Measurements from ENCODE around the gene TCOF1.

Gene TCOF1

GRCh38 chr5:150446583-150446982, 89.1 kb downstream of the TCOF1 start:
- Histone ChIP-seq H4K20me1 (ENCODE audit: insufficient read depth, low read length) (peaks cover 39% of the 10 kb centered on the region), H3K4me2 (ENCODE audit: low read length) (no peak overlapping the region), H3K4me1 (ENCODE audit: low read length) (peaks cover 12% of the 10 kb centered on the region), H3K27ac (ENCODE audit: low read length) (no peak overlapping the region), H3K36me3 (replicated peaks; ENCODE audit: low read depth, low read length) (peaks cover 53% of the 10 kb centered on the region), H2AFZ (ENCODE audit: low read depth, low read length) (no peak overlapping the region), H3K9ac (ENCODE audit: low read length) (no peak overlapping the region), H3K79me2 (ENCODE audit: low read length) (peaks cover 34% of the 10 kb centered on the region), H3K27me3 (ENCODE audit: low read depth, low read length) (no peaks in the 10 kb centered on the region), H3K9me3 (ENCODE audit: insufficient read depth, low read length) (no peaks in the 10 kb centered on the region), H3K4me3 (ENCODE audit: low read length) (no peak overlapping the region)
- TF ChIP-seq, protein P1, sequence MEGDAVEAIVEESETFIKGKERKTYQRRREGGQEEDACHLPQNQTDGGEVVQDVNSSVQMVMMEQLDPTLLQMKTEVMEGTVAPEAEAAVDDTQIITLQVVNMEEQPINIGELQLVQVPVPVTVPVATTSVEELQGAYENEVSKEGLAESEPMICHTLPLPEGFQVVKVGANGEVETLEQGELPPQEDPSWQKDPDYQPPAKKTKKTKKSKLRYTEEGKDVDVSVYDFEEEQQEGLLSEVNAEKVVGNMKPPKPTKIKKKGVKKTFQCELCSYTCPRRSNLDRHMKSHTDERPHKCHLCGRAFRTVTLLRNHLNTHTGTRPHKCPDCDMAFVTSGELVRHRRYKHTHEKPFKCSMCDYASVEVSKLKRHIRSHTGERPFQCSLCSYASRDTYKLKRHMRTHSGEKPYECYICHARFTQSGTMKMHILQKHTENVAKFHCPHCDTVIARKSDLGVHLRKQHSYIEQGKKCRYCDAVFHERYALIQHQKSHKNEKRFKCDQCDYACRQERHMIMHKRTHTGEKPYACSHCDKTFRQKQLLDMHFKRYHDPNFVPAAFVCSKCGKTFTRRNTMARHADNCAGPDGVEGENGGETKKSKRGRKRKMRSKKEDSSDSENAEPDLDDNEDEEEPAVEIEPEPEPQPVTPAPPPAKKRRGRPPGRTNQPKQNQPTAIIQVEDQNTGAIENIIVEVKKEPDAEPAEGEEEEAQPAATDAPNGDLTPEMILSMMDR (IDR thresholded peaks at IDR 0.05; ENCODE audit: low read depth, low read length): no peak
- no peak for TF ChIP-seq EZH2phosphoT487 (IDR thresholded peaks at IDR 0.05; ENCODE audit: low read depth)

GRCh38 chr5:150447188-150447587, 89.7 kb downstream of the TCOF1 start:
- Histone ChIP-seq H3K4me2 (ENCODE audit: low read length) (no peak overlapping the region), H3K27me3 (ENCODE audit: low read depth, low read length) (no peaks in the 10 kb centered on the region), H3K27ac (ENCODE audit: low read length) (no peak overlapping the region), H3K9me3 (ENCODE audit: insufficient read depth, low read length) (no peaks in the 10 kb centered on the region), H3K4me3 (ENCODE audit: low read length) (no peak overlapping the region), H3K4me1 (ENCODE audit: low read length) (peaks cover 12% of the 10 kb centered on the region), H3K79me2 (ENCODE audit: low read length) (peaks cover 34% of the 10 kb centered on the region), H4K20me1 (ENCODE audit: insufficient read depth, low read length) (peaks cover 39% of the 10 kb centered on the region), H2AFZ (ENCODE audit: low read depth, low read length) (no peak overlapping the region), H3K36me3 (replicated peaks; ENCODE audit: low read depth, low read length) (peaks cover 53% of the 10 kb centered on the region), H3K9ac (ENCODE audit: low read length) (no peak overlapping the region)
- TF ChIP-seq EZH2phosphoT487 (IDR thresholded peaks at IDR 0.05; ENCODE audit: low read depth): no peak
- TF ChIP-seq, protein P1 (IDR thresholded peaks at IDR 0.05; ENCODE audit: low read depth, low read length): no peak

DNA sequence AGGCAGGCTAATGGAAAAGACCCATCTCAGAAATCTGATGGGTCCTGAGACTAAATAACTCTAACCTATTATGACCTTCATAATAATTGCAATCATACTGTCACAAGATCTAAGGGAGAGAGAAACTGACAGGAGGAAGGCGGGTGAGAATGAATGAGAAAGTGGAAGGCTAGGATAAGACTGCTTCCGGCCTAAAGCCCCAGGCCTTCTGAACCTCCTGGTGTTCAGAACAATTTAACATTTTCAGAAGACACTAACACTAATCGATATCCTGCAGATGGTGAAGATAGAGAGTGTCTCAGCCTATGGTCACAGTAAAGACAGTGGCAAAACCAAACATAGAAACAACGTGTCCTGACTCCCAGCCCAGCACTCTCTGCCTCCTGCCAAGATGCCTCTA, 90.8 kb downstream of the TCOF1 start:
- no peak overlapping the region for H2AFZ ChIP-seq (ENCODE audit: low read depth, low read length)
- no peak for TF ChIP-seq EZH2phosphoT487 (IDR thresholded peaks at IDR 0.05; ENCODE audit: low read depth)
- TF ChIP-seq, protein P1 (IDR thresholded peaks at IDR 0.05; ENCODE audit: low read depth, low read length): no peak
- H3K27ac ChIP-seq (ENCODE audit: low read length): peak overlapping the region; percentile 86
- H3K27me3 ChIP-seq (ENCODE audit: low read depth, low read length): no peaks in the 10 kb centered on the region
- peaks cover 34% of the 10 kb centered on the region for H3K79me2 ChIP-seq (ENCODE audit: low read length)
- H3K9me3 ChIP-seq (ENCODE audit: insufficient read depth, low read length): no peaks in the 10 kb centered on the region
- H3K4me3 ChIP-seq (ENCODE audit: low read length): peak overlapping the region; percentile 94
- H3K36me3 ChIP-seq (replicated peaks; ENCODE audit: low read depth, low read length): peaks cover 53% of the 10 kb centered on the region
- peaks cover 12% of the 10 kb centered on the region for H3K4me1 ChIP-seq (ENCODE audit: low read length)
- H4K20me1 ChIP-seq (ENCODE audit: insufficient read depth, low read length): peaks cover 39% of the 10 kb centered on the region
- peak overlapping the region; percentile 92 for H3K9ac ChIP-seq (ENCODE audit: low read length)
- peak overlapping the region; percentile 98 for H3K4me2 ChIP-seq (ENCODE audit: low read length)

DNA sequence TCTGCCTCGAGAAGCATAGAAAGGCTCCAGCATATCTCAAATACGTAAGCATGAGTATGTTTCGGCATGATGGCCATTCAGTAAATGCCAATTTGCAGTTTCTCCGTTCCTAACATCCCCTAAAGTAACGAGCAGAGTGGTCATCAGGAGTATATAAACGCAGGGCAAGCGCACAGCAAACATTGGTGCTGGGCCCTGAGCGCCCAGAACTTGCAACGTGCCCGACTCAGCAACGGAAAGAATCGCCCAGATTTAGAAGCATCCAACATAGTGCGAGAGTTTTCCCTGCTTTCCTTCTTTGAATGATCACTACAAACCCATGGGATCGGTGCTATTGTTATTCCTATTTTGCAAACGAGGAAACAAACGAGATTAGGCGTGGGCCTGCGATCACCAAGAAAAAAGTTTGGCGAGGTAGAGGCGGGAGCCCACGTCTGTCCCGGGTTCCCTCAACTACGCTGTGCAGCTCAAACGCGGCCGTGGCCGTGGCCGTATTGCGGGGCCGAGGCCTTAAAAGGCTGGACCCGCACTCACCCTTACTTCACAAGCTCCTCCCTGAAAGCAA, 91.5 kb downstream of the TCOF1 start:
- peaks cover 46% of the 10 kb centered on the region for H3K36me3 ChIP-seq (replicated peaks; ENCODE audit: low read depth, low read length)
- H3K79me2 ChIP-seq (ENCODE audit: low read length): peaks cover 34% of the 10 kb centered on the region
- H2AFZ ChIP-seq (ENCODE audit: low read depth, low read length): no peak overlapping the region
- no peak for TF ChIP-seq EZH2phosphoT487 (IDR thresholded peaks at IDR 0.05; ENCODE audit: low read depth)
- TF ChIP-seq, protein P1 (IDR thresholded peaks at IDR 0.05; ENCODE audit: low read depth, low read length): no peak
- H3K27ac ChIP-seq (ENCODE audit: low read length): peak overlapping the region; percentile 86
- peaks cover 39% of the 10 kb centered on the region for H4K20me1 ChIP-seq (ENCODE audit: insufficient read depth, low read length)
- peak overlapping the region; percentile 94 for H3K4me3 ChIP-seq (ENCODE audit: low read length)
- no peaks in the 10 kb centered on the region for H3K9me3 ChIP-seq (ENCODE audit: insufficient read depth, low read length)
- peak overlapping the region; percentile 92 for H3K9ac ChIP-seq (ENCODE audit: low read length)
- peaks cover 12% of the 10 kb centered on the region for H3K4me1 ChIP-seq (ENCODE audit: low read length)
- H3K27me3 ChIP-seq (ENCODE audit: low read depth, low read length): no peaks in the 10 kb centered on the region
- H3K4me2 ChIP-seq (ENCODE audit: low read length): peak overlapping the region; percentile 98

Data from OCI-LY3 (cell line).